ENCODE measurements around the gene SEPTIN12. TPM values are rescaled to one million over a fixed set of nuclear protein-coding genes. Genes with fewer than 3 reads are reported as not detected.

The SEPTIN12 gene
- polyA plus RNA-seq, 3 donors: not detected

- DNase-seq: no peak
- Mint-ChIP-seq H3K27ac (peak overlapping the region in 1 of 7 donors; percentile 81), H3K4me3 (no peak overlapping the region), H3K27me3 (ENCODE audit: low read depth in 3 of 3) (peaks cover 0 to 2% (median 2%) of the 10 kb centered on the region in 3 donors), H3K4me1 (no peaks in the 10 kb centered on the region), H3K36me3 (peaks cover 81 to 99% of the 10 kb centered on the region in 2 donors), H3K9me3 (peaks cover 0 to 1% (median 0%) of the 10 kb centered on the region in 7 donors)
- no peaks in the 10 kb centered on the region for H3K27me3 ChIP-seq (ENCODE audit: control insufficient read depth in 2 of 2, insufficient read depth in 2 of 2, low read length in 2 of 2)
- no peak overlapping the region for H3K4me2 ChIP-seq (replicated peaks; ENCODE audit: extremely low read depth, low read length, poor library complexity, severe bottlenecking)
- intact Hi-C loops (cut with micrococcal nuclease): no loop called here
- no peak overlapping the region for H3K27ac ChIP-seq (ENCODE audit: low read depth in 1 of 2, low read length in 2 of 2)
- no peak for TF ChIP-seq CTCF (IDR thresholded peaks at IDR 0.05)
- H4K20me1 ChIP-seq (ENCODE audit: insufficient read depth, low read length): no peaks in the 10 kb centered on the region
- H3K79me2 ChIP-seq (ENCODE audit: insufficient read depth, low read length): no peaks in the 10 kb centered on the region
- H3K36me3 ChIP-seq (replicated peaks in 1 of 2; ENCODE audit: control insufficient read depth in 1 of 2, insufficient read depth in 2 of 2, low read length in 2 of 2): peaks cover 77 to 96% of the 10 kb centered on the region in 2 donors
- no peak overlapping the region for H3K4me3 ChIP-seq (replicated peaks in 1 of 3; ENCODE audit: low read depth in 2 of 3, low read length in 3 of 3)
- H3K4me1 ChIP-seq (ENCODE audit: control insufficient read depth in 1 of 2, insufficient read depth in 2 of 2, low read length in 2 of 2): no peaks in the 10 kb centered on the region
- H2AFZ ChIP-seq (ENCODE audit: insufficient read depth, low read depth, low read length, poor library complexity, severe bottlenecking): no peak overlapping the region
- no peak overlapping the region for H3K9ac ChIP-seq (ENCODE audit: insufficient read depth, low read length, poor library complexity, severe bottlenecking)
- H3K9me3 ChIP-seq (replicated peaks in 1 of 2; ENCODE audit: control insufficient read depth in 1 of 2, insufficient read depth in 1 of 2, low read length in 2 of 2): no peaks in the 10 kb centered on the region
These were observed 25.9 kb upstream of the SEPTIN12 start for GRCh38 chr16:4814046-4814445.

GRCh38 chr16:4813251-4814003, 25.3 kb upstream of the SEPTIN12 start:
- Mint-ChIP-seq H3K36me3 (peaks cover 75 to 98% of the 10 kb centered on the region in 2 donors), H3K9me3 (peaks cover 0 to 1% (median 0%) of the 10 kb centered on the region in 7 donors), H3K27me3 (ENCODE audit: low read depth in 3 of 3) (peaks cover 0 to 2% (median 2%) of the 10 kb centered on the region in 3 donors), H3K27ac (peak overlapping the region in 2 of 7 donors; percentile 46 to 73), H3K4me3 (no peak overlapping the region), H3K4me1 (no peaks in the 10 kb centered on the region)
- no peaks in the 10 kb centered on the region for H3K9me3 ChIP-seq (replicated peaks in 1 of 2; ENCODE audit: control insufficient read depth in 1 of 2, insufficient read depth in 1 of 2, low read length in 2 of 2)
- no peak overlapping the region for H3K4me3 ChIP-seq (replicated peaks in 1 of 3; ENCODE audit: low read depth in 2 of 3, low read length in 3 of 3)
- no peak for DNase-seq
- intact Hi-C loops (cut with micrococcal nuclease): no loop called here
- no peak for TF ChIP-seq CTCF (IDR thresholded peaks at IDR 0.05)
- no peak overlapping the region for H3K27ac ChIP-seq (ENCODE audit: low read depth in 1 of 2, low read length in 2 of 2)
- no peaks in the 10 kb centered on the region for H3K79me2 ChIP-seq (ENCODE audit: insufficient read depth, low read length)
- no peaks in the 10 kb centered on the region for H4K20me1 ChIP-seq (ENCODE audit: insufficient read depth, low read length)
- no peaks in the 10 kb centered on the region for H3K27me3 ChIP-seq (ENCODE audit: control insufficient read depth in 2 of 2, insufficient read depth in 2 of 2, low read length in 2 of 2)
- peaks cover 79 to 96% of the 10 kb centered on the region in 2 donors for H3K36me3 ChIP-seq (replicated peaks in 1 of 2; ENCODE audit: control insufficient read depth in 1 of 2, insufficient read depth in 2 of 2, low read length in 2 of 2)
- H2AFZ ChIP-seq (ENCODE audit: insufficient read depth, low read depth, low read length, poor library complexity, severe bottlenecking): no peak overlapping the region
- 94% methylated on average over 13 of the region's 16 CpGs for WGBS (ENCODE audit: insufficient coverage)
- no peak overlapping the region for H3K4me2 ChIP-seq (replicated peaks; ENCODE audit: extremely low read depth, low read length, poor library complexity, severe bottlenecking)
- H3K9ac ChIP-seq (ENCODE audit: insufficient read depth, low read length, poor library complexity, severe bottlenecking): no peak overlapping the region
- no peaks in the 10 kb centered on the region for H3K4me1 ChIP-seq (ENCODE audit: control insufficient read depth in 1 of 2, insufficient read depth in 2 of 2, low read length in 2 of 2)
